Ovary (tissue), 9 donors: ENCODE data around the gene EXOC3. TPM values are rescaled to one million over a fixed set of nuclear protein-coding genes. Genes with fewer than 3 reads are reported as not detected.
A peak's percentile ranks its signal among the peaks of the same experiment; 100 is the strongest.

Source experiments
- DNase-seq, 5 donors: peaks; one replicate each; pipeline ENCODE4 v3.0.0-alpha.2; 2019 to 2020
- H3K27ac ChIP-seq, 2 donors: fragments of 200-600 bp; one replicate each; pipeline versions ENCODE4 v1.5.1 to v1.8.0; 2019 to 2022
- H3K27me3 ChIP-seq: fragments of 200-600 bp; one replicate; pipeline ENCODE4 v1.8.0; 2022
- H3K36me3 ChIP-seq: fragments of 200-600 bp; sonication (generic); one replicate; pipeline ENCODE4 v1.5.1; 2019
- H3K4me1 ChIP-seq: one replicate; pipeline ENCODE4 v1.8.1; 2013; ENCODE audit warnings: mild to moderate bottlenecking, moderate library complexity; ENCODE audit not compliant: insufficient read depth
- H3K4me3 ChIP-seq: fragments of 200-600 bp; sonication (generic); one replicate; pipeline ENCODE4 v1.5.1; 2017
- H3K9me3 ChIP-seq, 2 donors: fragments of 200-600 bp in 1 of 2; sonication (generic) in 1 of 2; one replicate each; pipeline versions ENCODE4 v1.5.1 to v1.8.1; 2013 to 2019; ENCODE audit warnings: mild to moderate bottlenecking in 1 of 2, moderate library complexity in 1 of 2
- CTCF ChIP-seq, 3 donors: fragments of 450-650 bp in 2 of 3; fragments of 200-600 bp in 1 of 3; IDR thresholded peaks; one replicate each; pipeline versions ENCODE4 v1.5.1 to v1.8.0; 2016 to 2022; ENCODE audit warnings: antibody characterized with exemption in 3 of 3, mild to moderate bottlenecking in 1 of 3
- EP300 ChIP-seq: sonication (generic); formaldehyde crosslinking; IDR thresholded peaks from one replicate; pipeline ENCODE4 v1.6.1; 2017; ENCODE audit warnings: antibody characterized with exemption
- POLR2A ChIP-seq: fragments of 450-650 bp; IDR thresholded peaks from one replicate; pipeline ENCODE4 v1.6.1; 2017; ENCODE audit warnings: antibody characterized with exemption, mild to moderate bottlenecking, moderate library complexity
- WGBS, 3 donors: extraction: QIAGEN DNeasy Blood & Tissue Kit in 1 of 3; methylation state at CpG; one replicate each; pipeline versions ENCODE4 v1.1.5 to v1.1.7; 2013 to 2017; 5-methylcytosine and 5-hydroxymethylcytosine counted together
- intact Hi-C, 4 donors: fragments of 100-400 bp; cut with DNase I; formaldehyde crosslinking; loops; one replicate each; pipeline versions ENCODE4 v1.11.0 to v1.15.1; 2022 to 2023
- polyA plus RNA-seq, 2 donors: library from polyadenylated mRNA; stranded (reverse); fragments of 200-250 nt in 1 of 2; fragments of 350-450 nt in 1 of 2; fragmentation: Illumina TruSeq in 1 of 2; extraction: RNeasy Lipid Tissue Mini Kit (QIAGEN cat#74804) in 1 of 2; gene quantifications; one replicate each; pipeline ENCODE4 v1.2.3, GENCODE V29; 2013 to 2014
- total RNA-seq, 7 donors: library from RNA; depleted of rRNA in 2 of 7; stranded (reverse); fragments of >200 nt in 2 of 7; fragmentation: NEBNext Ultra II Directional in 3 of 7; extraction: Animal tissue kit (Norgen Biotek cat#: 25700) in 3 of 7; gene quantifications; one replicate each; pipeline versions ENCODE4 v1.1.0 to v1.2.4, GENCODE V29; 2016 to 2023
- donor health status: DM: no; HTN: no; CAD: no; lungs with moderate emphysema.
- donor health status: DM: no; HTN: no; CAD: no.
- donor health status: Bipolar disorder and iron deficiency.
- donor health status: DM: yes; HTN: yes; CAD: no.
- donor health status: DM: no; HTN: no; CAD: no.
- donor health status: DM: yes; HTN: yes; CAD: no.

The EXOC3 gene
- total and polyA plus RNA-seq, 9 donors: 25.5 to 67.4 (median 49.4) TPM

- Histone ChIP-seq H3K4me3 (no peak overlapping the region), H3K36me3 (no peaks in the 10 kb centered on the region), H3K9me3 (peaks cover 0 to 3% of the 10 kb centered on the region in 2 donors), H3K27me3 (no peaks in the 10 kb centered on the region), H3K27ac (no peak overlapping the region), H3K4me1 (no peaks in the 10 kb centered on the region)
- DNase-seq: peak in 1 of 5 donors; percentile 23
- intact Hi-C loops: no loop called here
- WGBS, 3 donors: 96% methylated on average over 17 of the region's 17 CpGs
- TF ChIP-seq POLR2A: no peak
- no peak for TF ChIP-seq CTCF (IDR thresholded peaks at IDR 0.05)
- no peak for TF ChIP-seq EP300
Measured at GRCh38 chr5:452978-453710, 10.2 kb downstream of the EXOC3 start.

- WGBS, 3 donors: 92 to 94% (median 93%) methylated on average over 16 of the region's 16 CpGs
- Histone ChIP-seq H3K4me1 (no peaks in the 10 kb centered on the region), H3K27ac (no peak overlapping the region), H3K27me3 (no peaks in the 10 kb centered on the region), H3K36me3 (no peaks in the 10 kb centered on the region), H3K9me3 (peaks cover 0 to 3% of the 10 kb centered on the region in 2 donors), H3K4me3 (no peak overlapping the region)
- peak in 3 of 5 donors; percentile 7 to 20 (median 11) for DNase-seq
- TF ChIP-seq POLR2A (no peak), CTCF (IDR thresholded peaks at IDR 0.05) (no peak), EP300 (no peak)
- intact Hi-C loops: no loop called here
Measured at GRCh38 chr5:453725-454481, 10.9 kb downstream of the EXOC3 start.

GRCh38 chr5:454936-455335, 12.0 kb downstream of the EXOC3 start:
- intact Hi-C loops: no loop called here
- WGBS, 3 donors: 85 to 90% (median 89%) methylated on average over 11 of the region's 11 CpGs
- Histone ChIP-seq H3K9me3 (peaks cover 0 to 3% of the 10 kb centered on the region in 2 donors), H3K4me3 (no peak overlapping the region), H3K27me3 (no peaks in the 10 kb centered on the region), H3K36me3 (no peaks in the 10 kb centered on the region), H3K27ac (no peak overlapping the region), H3K4me1 (no peaks in the 10 kb centered on the region)
- TF ChIP-seq POLR2A (no peak), CTCF (IDR thresholded peaks at IDR 0.05) (no peak), EP300 (no peak)
- DNase-seq: peak in 1 of 5 donors; percentile 21

GRCh38 chr5:455806-456205, 12.8 kb downstream of the EXOC3 start:
- DNase-seq: no peak
- H3K4me1 ChIP-seq: no peaks in the 10 kb centered on the region
- no peak overlapping the region for H3K27ac ChIP-seq
- intact Hi-C loops: no loop called here
- H3K4me3 ChIP-seq: no peak overlapping the region
- H3K27me3 ChIP-seq: no peaks in the 10 kb centered on the region
- H3K36me3 ChIP-seq: no peaks in the 10 kb centered on the region
- no peak for TF ChIP-seq EP300
- TF ChIP-seq POLR2A: no peak
- TF ChIP-seq CTCF (IDR thresholded peaks at IDR 0.05): no peak
- 80 to 86% (median 81%) methylated on average over 11 of the region's 11 CpGs for WGBS, 3 donors
- H3K9me3 ChIP-seq: peaks cover 0 to 3% of the 10 kb centered on the region in 2 donors
